ENCODE data around the gene PCNX2.

PCNX2 gene

GRCh38 chr1:233233508-233234040 lies 62.0 kb downstream of the PCNX2 start:
- no peak for TF ChIP-seq CTCF (IDR thresholded peaks at IDR 0.05; ENCODE audit: low read depth, low read length)
- Histone ChIP-seq H3K4me3 (ENCODE audit: low read depth, low read length) (no peak overlapping the region), H3K9me3 (no peaks in the 10 kb centered on the region), H3K4me1 (no peaks in the 10 kb centered on the region), H3K27me3 (no peaks in the 10 kb centered on the region), H3K36me3 (no peaks in the 10 kb centered on the region; the same call in 1 of the 2 replicates)
- DNase-seq, result no peak

GRCh38 chr1:233230011-233230410 lies 65.5 kb downstream of the PCNX2 start:
- no peaks in the 10 kb centered on the region for H3K36me3 ChIP-seq
- H3K9me3 ChIP-seq, result no peaks in the 10 kb centered on the region
- no peaks in the 10 kb centered on the region for H3K27me3 ChIP-seq
- no peak for DNase-seq
- no peaks in the 10 kb centered on the region for H3K4me1 ChIP-seq
- TF ChIP-seq CTCF (IDR thresholded peaks at IDR 0.05; ENCODE audit: low read depth, low read length), result no peak
- H3K4me3 ChIP-seq (ENCODE audit: low read depth, low read length), result no peak overlapping the region

GRCh38 chr1:233229288-233229687 lies 66.2 kb downstream of the PCNX2 start:
- Histone ChIP-seq H3K4me1 (no peaks in the 10 kb centered on the region), H3K9me3 (no peaks in the 10 kb centered on the region), H3K27me3 (no peaks in the 10 kb centered on the region), H3K4me3 (ENCODE audit: low read depth, low read length) (no peak overlapping the region), H3K36me3 (no peaks in the 10 kb centered on the region)
- TF ChIP-seq CTCF (IDR thresholded peaks at IDR 0.05; ENCODE audit: low read depth, low read length), result no peak
- DNase-seq, result no peak

- Histone ChIP-seq H3K36me3 (no peaks in the 10 kb centered on the region), H3K9me3 (no peaks in the 10 kb centered on the region), H3K4me1 (no peaks in the 10 kb centered on the region), H3K4me3 (ENCODE audit: low read depth, low read length) (no peak overlapping the region), H3K27me3 (no peaks in the 10 kb centered on the region)
- TF ChIP-seq CTCF (IDR thresholded peaks at IDR 0.05; ENCODE audit: low read depth, low read length), result no peak
- DNase-seq, result no peak
Observed at GRCh38 chr1:233227930-233228465, 67.5 kb downstream of the PCNX2 start.

- Histone ChIP-seq H3K27me3 (no peaks in the 10 kb centered on the region), H3K9me3 (no peaks in the 10 kb centered on the region), H3K36me3 (no peaks in the 10 kb centered on the region; the same call in 1 of the 2 replicates), H3K4me3 (ENCODE audit: low read depth, low read length) (no peak overlapping the region), H3K4me1 (no peaks in the 10 kb centered on the region)
- DNase-seq, result no peak
- TF ChIP-seq CTCF (IDR thresholded peaks at IDR 0.05; ENCODE audit: low read depth, low read length), result no peak
Observed at GRCh38 chr1:233224311-233224710, 71.2 kb downstream of the PCNX2 start.

- no peaks in the 10 kb centered on the region; the same call in 1 of the 2 replicates for H3K36me3 ChIP-seq
Observed at GRCh38 chr1:233217832-233218231, 77.7 kb downstream of the PCNX2 start.

More at GRCh38 chr1:233217832-233218231, 77.7 kb downstream of the PCNX2 start:
- TF ChIP-seq CTCF (IDR thresholded peaks at IDR 0.05; ENCODE audit: low read depth, low read length), result no peak
- H3K9me3 ChIP-seq, result no peaks in the 10 kb centered on the region
- H3K4me1 ChIP-seq, result no peaks in the 10 kb centered on the region
- DNase-seq, result no peak
- H3K27me3 ChIP-seq, result no peaks in the 10 kb centered on the region
- no peak overlapping the region for H3K4me3 ChIP-seq (ENCODE audit: low read depth, low read length)
